ENCODE data around the gene TFEB. TPM values are rescaled to one million over a fixed set of nuclear protein-coding genes. Genes with fewer than 3 reads are reported as not detected.

The TFEB gene
- total RNA-seq, 1 donor, result 5.1 TPM

- H3K4me3 ChIP-seq (ENCODE audit: insufficient read depth, low read length), result no peak overlapping the region
- H3K27ac ChIP-seq (ENCODE audit: low read depth, low read length), result no peak overlapping the region
- H3K4me2 ChIP-seq (ENCODE audit: insufficient read depth, low read length), result no peak overlapping the region
- H3K4me1 ChIP-seq (ENCODE audit: insufficient read depth, low read length), result no peaks in the 10 kb centered on the region
- no peaks in the 10 kb centered on the region for H3K36me3 ChIP-seq (ENCODE audit: insufficient read depth, low read length)
- H2AFZ ChIP-seq (ENCODE audit: low read length), result no peak overlapping the region
- no peaks in the 10 kb centered on the region for H4K20me1 ChIP-seq (ENCODE audit: insufficient read depth, low read length)
- TF ChIP-seq CTCF (IDR thresholded peaks at IDR 0.05; ENCODE audit: extremely low read depth, low read depth, low read length), result no peak
- no peaks in the 10 kb centered on the region for H3K79me2 ChIP-seq (ENCODE audit: insufficient read depth, low read length)
- peak; percentile 45 for DNase-seq (ENCODE audit: insufficient read length, low spot score, missing footprints)
- H3K9me3 ChIP-seq (ENCODE audit: low read depth, low read length), result no peaks in the 10 kb centered on the region
- H3K27me3 ChIP-seq (ENCODE audit: insufficient read depth, low read length), result peaks cover 91% of the 10 kb centered on the region
These were observed 94.0 kb downstream of the TFEB start for GRCh38 chr6:41641352-41641925.

- H3K4me2 ChIP-seq (ENCODE audit: insufficient read depth, low read length), result no peak overlapping the region
- H3K27ac ChIP-seq (ENCODE audit: low read depth, low read length), result no peak overlapping the region
- H3K36me3 ChIP-seq (ENCODE audit: insufficient read depth, low read length), result no peaks in the 10 kb centered on the region
- H2AFZ ChIP-seq (ENCODE audit: low read length), result no peak overlapping the region
- peak; percentile 80 for DNase-seq (ENCODE audit: insufficient read length, low spot score, missing footprints)
- no peaks in the 10 kb centered on the region for H4K20me1 ChIP-seq (ENCODE audit: insufficient read depth, low read length)
- H3K4me3 ChIP-seq (ENCODE audit: insufficient read depth, low read length), result no peak overlapping the region
- no peaks in the 10 kb centered on the region for H3K79me2 ChIP-seq (ENCODE audit: insufficient read depth, low read length)
- no peaks in the 10 kb centered on the region for H3K4me1 ChIP-seq (ENCODE audit: insufficient read depth, low read length)
- H3K27me3 ChIP-seq (ENCODE audit: insufficient read depth, low read length), result peaks cover 88% of the 10 kb centered on the region
- TF ChIP-seq CTCF (IDR thresholded peaks at IDR 0.05; ENCODE audit: extremely low read depth, low read depth, low read length), result no peak
- H3K9me3 ChIP-seq (ENCODE audit: low read depth, low read length), result no peaks in the 10 kb centered on the region
These were observed 95.0 kb downstream of the TFEB start for GRCh38 chr6:41640426-41640825.

- Histone ChIP-seq H3K9me3 (ENCODE audit: low read depth, low read length) (no peaks in the 10 kb centered on the region), H3K79me2 (ENCODE audit: insufficient read depth, low read length) (no peaks in the 10 kb centered on the region), H4K20me1 (ENCODE audit: insufficient read depth, low read length) (no peaks in the 10 kb centered on the region), H3K4me2 (ENCODE audit: insufficient read depth, low read length) (no peak overlapping the region), H3K27ac (ENCODE audit: low read depth, low read length) (no peak overlapping the region), H3K36me3 (ENCODE audit: insufficient read depth, low read length) (no peaks in the 10 kb centered on the region), H2AFZ (ENCODE audit: low read length) (no peak overlapping the region), H3K4me1 (ENCODE audit: insufficient read depth, low read length) (no peaks in the 10 kb centered on the region), H3K27me3 (ENCODE audit: insufficient read depth, low read length) (peaks cover 89% of the 10 kb centered on the region), H3K4me3 (ENCODE audit: insufficient read depth, low read length) (no peak overlapping the region)
- no peak for TF ChIP-seq CTCF (IDR thresholded peaks at IDR 0.05; ENCODE audit: extremely low read depth, low read depth, low read length)
- peak; percentile 70 for DNase-seq (ENCODE audit: insufficient read length, low spot score, missing footprints)
These were observed 95.5 kb downstream of the TFEB start for GRCh38 chr6:41639809-41640371.

- H3K4me2 ChIP-seq (ENCODE audit: insufficient read depth, low read length), result no peak overlapping the region
- no peaks in the 10 kb centered on the region for H4K20me1 ChIP-seq (ENCODE audit: insufficient read depth, low read length)
- H2AFZ ChIP-seq (ENCODE audit: low read length), result no peak overlapping the region
- TF ChIP-seq CTCF (IDR thresholded peaks at IDR 0.05; ENCODE audit: extremely low read depth, low read depth, low read length), result no peak
- H3K27me3 ChIP-seq (ENCODE audit: insufficient read depth, low read length), result peaks cover 90% of the 10 kb centered on the region
- no peaks in the 10 kb centered on the region for H3K9me3 ChIP-seq (ENCODE audit: low read depth, low read length)
- no peak overlapping the region for H3K27ac ChIP-seq (ENCODE audit: low read depth, low read length)
- H3K79me2 ChIP-seq (ENCODE audit: insufficient read depth, low read length), result no peaks in the 10 kb centered on the region
- H3K36me3 ChIP-seq (ENCODE audit: insufficient read depth, low read length), result no peaks in the 10 kb centered on the region
- DNase-seq (ENCODE audit: insufficient read length, low spot score, missing footprints), result peak; percentile 84
- H3K4me3 ChIP-seq (ENCODE audit: insufficient read depth, low read length), result no peak overlapping the region
- H3K4me1 ChIP-seq (ENCODE audit: insufficient read depth, low read length), result no peaks in the 10 kb centered on the region
These were observed 96.2 kb downstream of the TFEB start for GRCh38 chr6:41638935-41639808.

Data from osteoblast (primary cell).